ENCODE results near the gene PPAT. TPM values are rescaled to one million over a fixed set of nuclear protein-coding genes. Genes with fewer than 3 reads are reported as not detected.
A peak's percentile ranks its signal among the peaks of the same experiment; 100 is the strongest.

Gene PPAT
- total and polyA plus RNA-seq, 2 experiments from 2014 or later: 63.0 to 96.8 TPM

DNA sequence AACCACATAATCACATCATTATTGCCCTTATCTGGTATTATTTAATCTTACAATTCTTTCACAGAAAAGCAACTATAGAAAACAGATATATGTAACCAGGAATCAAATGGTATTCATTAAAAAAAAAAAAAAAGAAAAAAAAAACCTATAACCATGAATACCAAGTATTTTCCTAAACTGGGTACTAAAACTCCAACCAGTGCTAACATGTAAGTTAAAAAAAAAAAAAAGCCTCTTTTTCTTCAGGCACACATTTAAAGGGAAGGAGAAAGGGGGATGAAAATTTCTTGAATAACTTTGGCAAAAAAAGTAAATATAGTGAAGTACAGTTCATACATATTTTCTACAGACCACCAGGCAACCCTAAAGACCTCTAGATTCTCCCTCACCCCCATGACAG, 2.1 kb downstream of the PPAT start:
- H3F3A ChIP-seq (replicated peaks; ENCODE audit: low read depth): no peaks in the 10 kb centered on the region
- peaks cover 46% of the 10 kb centered on the region for H4K20me1 ChIP-seq (replicated peaks; ENCODE audit: insufficient read depth)
- H3K36me3 ChIP-seq (ENCODE audit: insufficient read depth): no peaks in the 10 kb centered on the region
- Mint-ChIP-seq H3K4me1 (peaks cover 28% of the 10 kb centered on the region), H3K36me3 (ENCODE audit: low read depth) (peaks cover 28% of the 10 kb centered on the region), H3K27ac (peak overlapping the region; percentile 44; the same call in 1 of the 2 replicates), H3K27me3 (ENCODE audit: insufficient read depth, low read depth, poor library complexity) (peaks cover 17% of the 10 kb centered on the region), H3K4me3 (peak overlapping the region; percentile 99), H3K9me3 (peaks cover 3% of the 10 kb centered on the region; the same call in 1 of the 3 replicates)
- ATAC-seq (no peak), DNase-seq (ENCODE audit: low spot score) (no peak)
- H3K4me1 ChIP-seq (ENCODE audit: insufficient read depth): peaks cover 23% of the 10 kb centered on the region
- H3K27me3 ChIP-seq (ENCODE audit: insufficient read depth): no peaks in the 10 kb centered on the region
- peak overlapping the region; percentile 99 for H3K4me3 ChIP-seq
- peaks cover 92% of the 10 kb centered on the region for H3K79me2 ChIP-seq (replicated peaks; ENCODE audit: insufficient read depth)
- no peak overlapping the region for H3K27ac ChIP-seq (ENCODE audit: low read depth)
- H3K9me2 ChIP-seq (ENCODE audit: insufficient read depth): no peaks in the 10 kb centered on the region
- no peak overlapping the region for H2AFZ ChIP-seq
- TF ChIP-seq, protein P1, sequence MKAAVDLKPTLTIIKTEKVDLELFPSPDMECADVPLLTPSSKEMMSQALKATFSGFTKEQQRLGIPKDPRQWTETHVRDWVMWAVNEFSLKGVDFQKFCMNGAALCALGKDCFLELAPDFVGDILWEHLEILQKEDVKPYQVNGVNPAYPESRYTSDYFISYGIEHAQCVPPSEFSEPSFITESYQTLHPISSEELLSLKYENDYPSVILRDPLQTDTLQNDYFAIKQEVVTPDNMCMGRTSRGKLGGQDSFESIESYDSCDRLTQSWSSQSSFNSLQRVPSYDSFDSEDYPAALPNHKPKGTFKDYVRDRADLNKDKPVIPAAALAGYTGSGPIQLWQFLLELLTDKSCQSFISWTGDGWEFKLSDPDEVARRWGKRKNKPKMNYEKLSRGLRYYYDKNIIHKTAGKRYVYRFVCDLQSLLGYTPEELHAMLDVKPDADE (IDR thresholded peaks at IDR 0.05): no peak
- TF ChIP-seq, protein P2, sequence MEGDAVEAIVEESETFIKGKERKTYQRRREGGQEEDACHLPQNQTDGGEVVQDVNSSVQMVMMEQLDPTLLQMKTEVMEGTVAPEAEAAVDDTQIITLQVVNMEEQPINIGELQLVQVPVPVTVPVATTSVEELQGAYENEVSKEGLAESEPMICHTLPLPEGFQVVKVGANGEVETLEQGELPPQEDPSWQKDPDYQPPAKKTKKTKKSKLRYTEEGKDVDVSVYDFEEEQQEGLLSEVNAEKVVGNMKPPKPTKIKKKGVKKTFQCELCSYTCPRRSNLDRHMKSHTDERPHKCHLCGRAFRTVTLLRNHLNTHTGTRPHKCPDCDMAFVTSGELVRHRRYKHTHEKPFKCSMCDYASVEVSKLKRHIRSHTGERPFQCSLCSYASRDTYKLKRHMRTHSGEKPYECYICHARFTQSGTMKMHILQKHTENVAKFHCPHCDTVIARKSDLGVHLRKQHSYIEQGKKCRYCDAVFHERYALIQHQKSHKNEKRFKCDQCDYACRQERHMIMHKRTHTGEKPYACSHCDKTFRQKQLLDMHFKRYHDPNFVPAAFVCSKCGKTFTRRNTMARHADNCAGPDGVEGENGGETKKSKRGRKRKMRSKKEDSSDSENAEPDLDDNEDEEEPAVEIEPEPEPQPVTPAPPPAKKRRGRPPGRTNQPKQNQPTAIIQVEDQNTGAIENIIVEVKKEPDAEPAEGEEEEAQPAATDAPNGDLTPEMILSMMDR (conservative IDR thresholded peaks at IDR 0.05; ENCODE audit: low read depth in 2 of 2): no peak
- no peak for TF ChIP-seq POLR2AphosphoS5 (IDR thresholded peaks at IDR 0.05; ENCODE audit: low read depth)
- no peak for TF ChIP-seq ZNF114 (CRISPR knock-in tag; IDR thresholded peaks at IDR 0.05)
- TF ChIP-seq, protein P3, sequence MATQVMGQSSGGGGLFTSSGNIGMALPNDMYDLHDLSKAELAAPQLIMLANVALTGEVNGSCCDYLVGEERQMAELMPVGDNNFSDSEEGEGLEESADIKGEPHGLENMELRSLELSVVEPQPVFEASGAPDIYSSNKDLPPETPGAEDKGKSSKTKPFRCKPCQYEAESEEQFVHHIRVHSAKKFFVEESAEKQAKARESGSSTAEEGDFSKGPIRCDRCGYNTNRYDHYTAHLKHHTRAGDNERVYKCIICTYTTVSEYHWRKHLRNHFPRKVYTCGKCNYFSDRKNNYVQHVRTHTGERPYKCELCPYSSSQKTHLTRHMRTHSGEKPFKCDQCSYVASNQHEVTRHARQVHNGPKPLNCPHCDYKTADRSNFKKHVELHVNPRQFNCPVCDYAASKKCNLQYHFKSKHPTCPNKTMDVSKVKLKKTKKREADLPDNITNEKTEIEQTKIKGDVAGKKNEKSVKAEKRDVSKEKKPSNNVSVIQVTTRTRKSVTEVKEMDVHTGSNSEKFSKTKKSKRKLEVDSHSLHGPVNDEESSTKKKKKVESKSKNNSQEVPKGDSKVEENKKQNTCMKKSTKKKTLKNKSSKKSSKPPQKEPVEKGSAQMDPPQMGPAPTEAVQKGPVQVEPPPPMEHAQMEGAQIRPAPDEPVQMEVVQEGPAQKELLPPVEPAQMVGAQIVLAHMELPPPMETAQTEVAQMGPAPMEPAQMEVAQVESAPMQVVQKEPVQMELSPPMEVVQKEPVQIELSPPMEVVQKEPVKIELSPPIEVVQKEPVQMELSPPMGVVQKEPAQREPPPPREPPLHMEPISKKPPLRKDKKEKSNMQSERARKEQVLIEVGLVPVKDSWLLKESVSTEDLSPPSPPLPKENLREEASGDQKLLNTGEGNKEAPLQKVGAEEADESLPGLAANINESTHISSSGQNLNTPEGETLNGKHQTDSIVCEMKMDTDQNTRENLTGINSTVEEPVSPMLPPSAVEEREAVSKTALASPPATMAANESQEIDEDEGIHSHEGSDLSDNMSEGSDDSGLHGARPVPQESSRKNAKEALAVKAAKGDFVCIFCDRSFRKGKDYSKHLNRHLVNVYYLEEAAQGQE (IDR thresholded peaks at IDR 0.05; ENCODE audit: unreplicated experiment): no peak
- no peak for TF ChIP-seq EZH2 (IDR thresholded peaks at IDR 0.05; ENCODE audit: low read depth, unreplicated experiment)
- no peak for TF ChIP-seq ZNF331 (CRISPR knock-in tag; IDR thresholded peaks at IDR 0.05; ENCODE audit: low read depth)
- no peak for TF ChIP-seq JUNB (IDR thresholded peaks at IDR 0.05; ENCODE audit: unreplicated experiment)
- no peak for TF ChIP-seq STAT1 (IDR thresholded peaks at IDR 0.05; ENCODE audit: unreplicated experiment)
- TF ChIP-seq, protein P4, sequence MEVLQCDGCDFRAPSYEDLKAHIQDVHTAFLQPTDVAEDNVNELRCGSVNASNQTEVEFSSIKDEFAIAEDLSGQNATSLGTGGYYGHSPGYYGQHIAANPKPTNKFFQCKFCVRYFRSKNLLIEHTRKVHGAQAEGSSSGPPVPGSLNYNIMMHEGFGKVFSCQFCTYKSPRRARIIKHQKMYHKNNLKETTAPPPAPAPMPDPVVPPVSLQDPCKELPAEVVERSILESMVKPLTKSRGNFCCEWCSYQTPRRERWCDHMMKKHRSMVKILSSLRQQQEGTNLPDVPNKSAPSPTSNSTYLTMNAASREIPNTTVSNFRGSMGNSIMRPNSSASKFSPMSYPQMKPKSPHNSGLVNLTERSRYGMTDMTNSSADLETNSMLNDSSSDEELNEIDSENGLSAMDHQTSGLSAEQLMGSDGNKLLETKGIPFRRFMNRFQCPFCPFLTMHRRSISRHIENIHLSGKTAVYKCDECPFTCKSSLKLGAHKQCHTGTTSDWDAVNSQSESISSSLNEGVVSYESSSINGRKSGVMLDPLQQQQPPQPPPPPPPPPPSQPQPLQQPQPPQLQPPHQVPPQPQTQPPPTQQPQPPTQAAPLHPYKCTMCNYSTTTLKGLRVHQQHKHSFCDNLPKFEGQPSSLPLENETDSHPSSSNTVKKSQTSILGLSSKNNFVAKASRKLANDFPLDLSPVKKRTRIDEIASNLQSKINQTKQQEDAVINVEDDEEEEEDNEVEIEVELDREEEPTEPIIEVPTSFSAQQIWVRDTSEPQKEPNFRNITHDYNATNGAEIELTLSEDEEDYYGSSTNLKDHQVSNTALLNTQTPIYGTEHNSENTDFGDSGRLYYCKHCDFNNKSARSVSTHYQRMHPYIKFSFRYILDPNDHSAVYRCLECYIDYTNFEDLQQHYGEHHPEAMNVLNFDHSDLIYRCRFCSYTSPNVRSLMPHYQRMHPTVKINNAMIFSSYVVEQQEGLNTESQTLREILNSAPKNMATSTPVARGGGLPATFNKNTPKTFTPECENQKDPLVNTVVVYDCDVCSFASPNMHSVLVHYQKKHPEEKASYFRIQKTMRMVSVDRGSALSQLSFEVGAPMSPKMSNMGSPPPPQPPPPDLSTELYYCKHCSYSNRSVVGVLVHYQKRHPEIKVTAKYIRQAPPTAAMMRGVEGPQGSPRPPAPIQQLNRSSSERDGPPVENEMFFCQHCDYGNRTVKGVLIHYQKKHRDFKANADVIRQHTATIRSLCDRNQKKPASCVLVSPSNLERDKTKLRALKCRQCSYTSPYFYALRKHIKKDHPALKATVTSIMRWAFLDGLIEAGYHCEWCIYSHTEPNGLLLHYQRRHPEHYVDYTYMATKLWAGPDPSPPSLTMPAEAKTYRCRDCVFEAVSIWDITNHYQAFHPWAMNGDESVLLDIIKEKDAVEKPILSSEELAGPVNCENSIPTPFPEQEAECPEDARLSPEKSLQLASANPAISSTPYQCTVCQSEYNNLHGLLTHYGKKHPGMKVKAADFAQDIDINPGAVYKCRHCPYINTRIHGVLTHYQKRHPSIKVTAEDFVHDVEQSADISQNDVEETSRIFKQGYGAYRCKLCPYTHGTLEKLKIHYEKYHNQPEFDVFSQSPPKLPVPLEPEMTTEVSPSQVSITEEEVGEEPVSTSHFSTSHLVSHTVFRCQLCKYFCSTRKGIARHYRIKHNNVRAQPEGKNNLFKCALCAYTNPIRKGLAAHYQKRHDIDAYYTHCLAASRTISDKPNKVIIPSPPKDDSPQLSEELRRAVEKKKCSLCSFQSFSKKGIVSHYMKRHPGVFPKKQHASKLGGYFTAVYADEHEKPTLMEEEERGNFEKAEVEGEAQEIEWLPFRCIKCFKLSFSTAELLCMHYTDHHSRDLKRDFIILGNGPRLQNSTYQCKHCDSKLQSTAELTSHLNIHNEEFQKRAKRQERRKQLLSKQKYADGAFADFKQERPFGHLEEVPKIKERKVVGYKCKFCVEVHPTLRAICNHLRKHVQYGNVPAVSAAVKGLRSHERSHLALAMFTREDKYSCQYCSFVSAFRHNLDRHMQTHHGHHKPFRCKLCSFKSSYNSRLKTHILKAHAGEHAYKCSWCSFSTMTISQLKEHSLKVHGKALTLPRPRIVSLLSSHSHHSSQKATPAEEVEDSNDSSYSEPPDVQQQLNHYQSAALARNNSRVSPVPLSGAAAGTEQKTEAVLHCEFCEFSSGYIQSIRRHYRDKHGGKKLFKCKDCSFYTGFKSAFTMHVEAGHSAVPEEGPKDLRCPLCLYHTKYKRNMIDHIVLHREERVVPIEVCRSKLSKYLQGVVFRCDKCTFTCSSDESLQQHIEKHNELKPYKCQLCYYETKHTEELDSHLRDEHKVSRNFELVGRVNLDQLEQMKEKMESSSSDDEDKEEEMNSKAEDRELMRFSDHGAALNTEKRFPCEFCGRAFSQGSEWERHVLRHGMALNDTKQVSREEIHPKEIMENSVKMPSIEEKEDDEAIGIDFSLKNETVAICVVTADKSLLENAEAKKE (CRISPR knock-in tag; IDR thresholded peaks at IDR 0.05): no peak
- no peak for TF ChIP-seq NANOG (IDR thresholded peaks at IDR 0.05; ENCODE audit: borderline replicate concordance)
- no peak for TF ChIP-seq EZH2phosphoT487 (IDR thresholded peaks at IDR 0.05; ENCODE audit: unreplicated experiment)
- TF ChIP-seq CREB1 (CRISPR knock-in tag; IDR thresholded peaks at IDR 0.05; ENCODE audit: low read depth): no peak
- H3K4me2 ChIP-seq: peak overlapping the region; percentile 77

Measured in GM23338 (cell line).